ENCODE results near the gene IL6R.

Gene IL6R

GRCh38 chr1:154431586-154432373, 26.6 kb downstream of the IL6R start:
- H3K4me1 Mint-ChIP-seq: peaks cover 49% of the 10 kb centered on the region
- no peaks in the 10 kb centered on the region for H3K27me3 Mint-ChIP-seq
- H3K9me3 Mint-ChIP-seq: no peaks in the 10 kb centered on the region
- H3K4me3 Mint-ChIP-seq: peak overlapping the region; percentile 6
- H3K27ac Mint-ChIP-seq: peak overlapping the region; percentile 76
- H3K36me3 Mint-ChIP-seq: peaks cover 6% of the 10 kb centered on the region

- Mint-ChIP-seq H3K9me3 (no peaks in the 10 kb centered on the region), H3K4me1 (peaks cover 42% of the 10 kb centered on the region), H3K36me3 (peaks cover 6% of the 10 kb centered on the region), H3K27me3 (no peaks in the 10 kb centered on the region), H3K4me3 (no peak overlapping the region), H3K27ac (peak overlapping the region; percentile 84)
These were observed 28.1 kb downstream of the IL6R start for GRCh38 chr1:154433161-154433764.

- H3K27me3 Mint-ChIP-seq: no peaks in the 10 kb centered on the region
- H3K4me3 Mint-ChIP-seq: no peak overlapping the region
- no peaks in the 10 kb centered on the region for H3K9me3 Mint-ChIP-seq
- peak overlapping the region; percentile 62 for H3K27ac Mint-ChIP-seq
- H3K36me3 Mint-ChIP-seq: peaks cover 6% of the 10 kb centered on the region
- H3K4me1 Mint-ChIP-seq: peaks cover 47% of the 10 kb centered on the region
These were observed 29.4 kb downstream of the IL6R start for GRCh38 chr1:154434346-154435085.

GRCh38 chr1:154435599-154436200, 30.6 kb downstream of the IL6R start:
- peaks cover 54% of the 10 kb centered on the region for H3K4me1 Mint-ChIP-seq

GRCh38 chr1:154436433-154436832, 31.3 kb downstream of the IL6R start:
- Mint-ChIP-seq H3K27ac (peak overlapping the region; percentile 55), H3K4me1 (peaks cover 55% of the 10 kb centered on the region), H3K4me3 (no peak overlapping the region), H3K27me3 (no peaks in the 10 kb centered on the region), H3K9me3 (no peaks in the 10 kb centered on the region), H3K36me3 (peaks cover 4% of the 10 kb centered on the region)

More at GRCh38 chr1:154435599-154436200, 30.6 kb downstream of the IL6R start:
- H3K27ac Mint-ChIP-seq: no peak overlapping the region
- no peaks in the 10 kb centered on the region for H3K27me3 Mint-ChIP-seq
- peaks cover 4% of the 10 kb centered on the region for H3K36me3 Mint-ChIP-seq
- H3K9me3 Mint-ChIP-seq: no peaks in the 10 kb centered on the region
- H3K4me3 Mint-ChIP-seq: no peak overlapping the region

GRCh38 chr1:154440036-154440804, 35.1 kb downstream of the IL6R start:
- Mint-ChIP-seq H3K27ac (peak overlapping the region; percentile 93), H3K27me3 (no peaks in the 10 kb centered on the region), H3K4me1 (peaks cover 64% of the 10 kb centered on the region), H3K4me3 (peak overlapping the region; percentile 84), H3K36me3 (peaks cover 10% of the 10 kb centered on the region), H3K9me3 (no peaks in the 10 kb centered on the region)

GRCh38 chr1:154441241-154441888, 36.2 kb downstream of the IL6R start:
- H3K36me3 Mint-ChIP-seq: peaks cover 15% of the 10 kb centered on the region
- H3K27ac Mint-ChIP-seq: peak overlapping the region; percentile 93
- peak overlapping the region; percentile 74 for H3K4me3 Mint-ChIP-seq
- peaks cover 73% of the 10 kb centered on the region for H3K4me1 Mint-ChIP-seq
- no peaks in the 10 kb centered on the region for H3K9me3 Mint-ChIP-seq
- H3K27me3 Mint-ChIP-seq: no peaks in the 10 kb centered on the region

- H3K4me3 Mint-ChIP-seq: peak overlapping the region; percentile 74
- H3K27ac Mint-ChIP-seq: peak overlapping the region; percentile 93
- no peaks in the 10 kb centered on the region for H3K27me3 Mint-ChIP-seq
- peaks cover 75% of the 10 kb centered on the region for H3K4me1 Mint-ChIP-seq
- H3K9me3 Mint-ChIP-seq: no peaks in the 10 kb centered on the region
- peaks cover 15% of the 10 kb centered on the region for H3K36me3 Mint-ChIP-seq
These were observed 37.0 kb downstream of the IL6R start for GRCh38 chr1:154442006-154442740.

GRCh38 chr1:154443274-154444013, 38.3 kb downstream of the IL6R start:
- Mint-ChIP-seq H3K4me3 (no peak overlapping the region), H3K27ac (peak overlapping the region; percentile 30), H3K36me3 (peaks cover 15% of the 10 kb centered on the region), H3K4me1 (peaks cover 68% of the 10 kb centered on the region), H3K9me3 (no peaks in the 10 kb centered on the region), H3K27me3 (no peaks in the 10 kb centered on the region)

GRCh38 chr1:154445040-154445472, 39.9 kb downstream of the IL6R start:
- H3K27me3 Mint-ChIP-seq: no peaks in the 10 kb centered on the region
- peaks cover 15% of the 10 kb centered on the region for H3K36me3 Mint-ChIP-seq
- peaks cover 54% of the 10 kb centered on the region for H3K4me1 Mint-ChIP-seq
- no peaks in the 10 kb centered on the region for H3K9me3 Mint-ChIP-seq
- H3K27ac Mint-ChIP-seq: no peak overlapping the region
- H3K4me3 Mint-ChIP-seq: no peak overlapping the region

GRCh38 chr1:154446292-154446691, 41.1 kb downstream of the IL6R start:
- Mint-ChIP-seq H3K4me1 (peaks cover 41% of the 10 kb centered on the region), H3K27me3 (no peaks in the 10 kb centered on the region), H3K27ac (peak overlapping the region; percentile 55), H3K9me3 (no peaks in the 10 kb centered on the region), H3K4me3 (no peak overlapping the region), H3K36me3 (peaks cover 19% of the 10 kb centered on the region)

- H3K4me1 Mint-ChIP-seq: peaks cover 38% of the 10 kb centered on the region
- no peak overlapping the region for H3K27ac Mint-ChIP-seq
- H3K4me3 Mint-ChIP-seq: no peak overlapping the region
- H3K9me3 Mint-ChIP-seq: no peaks in the 10 kb centered on the region
- no peaks in the 10 kb centered on the region for H3K27me3 Mint-ChIP-seq
- H3K36me3 Mint-ChIP-seq: peaks cover 21% of the 10 kb centered on the region
These were observed 41.6 kb downstream of the IL6R start for GRCh38 chr1:154446789-154447188.

- peaks cover 20% of the 10 kb centered on the region for H3K36me3 Mint-ChIP-seq
- no peak overlapping the region for H3K27ac Mint-ChIP-seq
- no peaks in the 10 kb centered on the region for H3K27me3 Mint-ChIP-seq
- H3K4me1 Mint-ChIP-seq: peaks cover 35% of the 10 kb centered on the region
- no peaks in the 10 kb centered on the region for H3K9me3 Mint-ChIP-seq
- no peak overlapping the region for H3K4me3 Mint-ChIP-seq
These were observed 43.2 kb downstream of the IL6R start for GRCh38 chr1:154448331-154448811.

Data from activated naive CD4-positive, alpha-beta T cell treated with anti-CD3 and anti-CD28 coated beads, Interleukin-2, amount 50 U/mL, for 24 hours (primary cell).